ENCODE results near the gene AKAP13.

DNA sequence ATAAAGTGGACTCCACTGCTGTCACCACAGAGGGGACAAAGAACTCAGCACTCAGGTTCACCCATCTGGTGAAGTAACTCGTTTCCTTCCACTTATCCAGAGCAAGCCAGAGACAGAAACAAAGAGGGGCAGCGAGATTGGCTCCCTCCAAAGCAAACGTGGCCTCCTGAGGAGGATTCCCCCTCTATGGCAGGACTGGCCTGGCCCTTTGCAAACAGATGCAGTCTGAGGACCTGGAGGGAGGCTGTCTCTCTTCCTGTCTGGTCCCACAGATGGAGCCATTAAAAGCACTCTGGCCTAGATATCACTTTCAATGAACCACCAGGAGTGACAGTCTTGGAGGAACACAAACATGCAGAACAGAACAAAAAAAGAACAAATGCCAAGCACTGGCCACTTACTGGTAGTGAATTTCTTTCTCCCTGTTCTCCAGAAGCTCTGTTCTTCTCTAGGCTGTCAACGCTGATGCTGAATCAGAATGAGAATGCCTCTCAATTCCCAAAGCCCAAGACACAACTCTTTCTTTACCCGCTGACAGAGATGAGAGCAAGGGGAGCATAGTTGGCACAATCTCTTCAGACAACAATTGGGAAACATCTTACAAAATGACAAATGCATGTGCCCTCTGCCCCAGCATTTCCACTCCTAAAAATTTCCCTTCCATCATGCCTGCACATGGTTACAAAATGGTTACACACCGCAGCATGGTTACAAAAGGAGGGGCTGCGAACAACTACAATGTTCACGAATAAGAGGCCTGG is 400.0 kb downstream of the AKAP13 start:
- TF ChIP-seq POLR2A (IDR thresholded peaks at IDR 0.05) = no peak
- TF ChIP-seq, protein P1, sequence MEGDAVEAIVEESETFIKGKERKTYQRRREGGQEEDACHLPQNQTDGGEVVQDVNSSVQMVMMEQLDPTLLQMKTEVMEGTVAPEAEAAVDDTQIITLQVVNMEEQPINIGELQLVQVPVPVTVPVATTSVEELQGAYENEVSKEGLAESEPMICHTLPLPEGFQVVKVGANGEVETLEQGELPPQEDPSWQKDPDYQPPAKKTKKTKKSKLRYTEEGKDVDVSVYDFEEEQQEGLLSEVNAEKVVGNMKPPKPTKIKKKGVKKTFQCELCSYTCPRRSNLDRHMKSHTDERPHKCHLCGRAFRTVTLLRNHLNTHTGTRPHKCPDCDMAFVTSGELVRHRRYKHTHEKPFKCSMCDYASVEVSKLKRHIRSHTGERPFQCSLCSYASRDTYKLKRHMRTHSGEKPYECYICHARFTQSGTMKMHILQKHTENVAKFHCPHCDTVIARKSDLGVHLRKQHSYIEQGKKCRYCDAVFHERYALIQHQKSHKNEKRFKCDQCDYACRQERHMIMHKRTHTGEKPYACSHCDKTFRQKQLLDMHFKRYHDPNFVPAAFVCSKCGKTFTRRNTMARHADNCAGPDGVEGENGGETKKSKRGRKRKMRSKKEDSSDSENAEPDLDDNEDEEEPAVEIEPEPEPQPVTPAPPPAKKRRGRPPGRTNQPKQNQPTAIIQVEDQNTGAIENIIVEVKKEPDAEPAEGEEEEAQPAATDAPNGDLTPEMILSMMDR (IDR thresholded peaks at IDR 0.05) = no peak
